Hepatocyte (in vitro differentiated cells): ENCODE data around the gene LTB4R.

Experiments
- CTCF ChIP-seq: fragments of 200-600 bp; sonication (generic); IDR thresholded peaks from 2 replicates; pipeline ENCODE4 v1.5.1; 2016; ENCODE audit warnings: antibody characterized with exemption, mild to moderate bottlenecking; ENCODE audit not compliant: poor library complexity
- EZH2phosphoT487 ChIP-seq: fragments of 200-600 bp; sonication (generic); IDR thresholded peaks from one replicate; pipeline ENCODE4 v1.6.1; 2018; ENCODE audit warnings: antibody characterized with exemption, mild to moderate bottlenecking, low read depth, moderate library complexity; ENCODE audit not compliant: unreplicated experiment, severe bottlenecking

DNA sequence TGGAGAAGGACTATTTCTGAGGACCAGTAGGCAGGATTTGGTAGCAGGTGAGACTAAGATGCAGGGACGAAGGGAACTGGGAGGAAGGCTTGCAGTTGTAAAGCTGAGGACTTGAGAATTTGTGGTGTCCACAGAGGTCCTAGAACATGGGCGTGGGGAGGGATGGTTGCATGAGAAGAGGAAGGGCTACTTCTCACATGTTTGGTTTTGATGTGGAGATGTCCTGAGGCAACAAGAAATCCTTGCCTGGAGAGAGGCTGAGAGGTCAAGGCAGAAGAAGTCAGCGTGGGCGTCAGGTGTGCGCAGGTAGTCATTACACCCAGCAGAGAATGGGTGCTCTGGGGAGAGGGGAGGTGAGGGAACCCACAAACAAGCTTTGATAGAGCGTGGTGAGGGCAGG, 34.2 kb upstream of the LTB4R start:
- TF ChIP-seq EZH2phosphoT487 (no peak), CTCF (no peak)
